Stimulated activated CD8-positive, alpha-beta memory T cell treated with anti-CD3 and anti-CD28 coated beads, Interleukin-15, amount 100 ng/mL, for 1 hour (primary cell): ENCODE data around the gene CSNK2B.

ENCODE experiments used
- DNase-seq: peaks from one replicate; pipeline ENCODE4 v3.0.0-alpha.2; 2020; ENCODE audit warnings: low read depth

CSNK2B gene

GRCh38 chr6:31636698-31637596 lies 28.9 kb upstream of the CSNK2B start:
- no peak for DNase-seq

GRCh38 chr6:31639043-31639442 lies 26.8 kb upstream of the CSNK2B start:
- no peak for DNase-seq

GRCh38 chr6:31639449-31639861 lies 26.4 kb upstream of the CSNK2B start:
- no peak for DNase-seq

- no peak for DNase-seq
These were observed 25.3 kb upstream of the CSNK2B start for GRCh38 chr6:31640612-31641011.

GRCh38 chr6:31641370-31641769 lies 24.5 kb upstream of the CSNK2B start:
- DNase-seq: no peak

DNA sequence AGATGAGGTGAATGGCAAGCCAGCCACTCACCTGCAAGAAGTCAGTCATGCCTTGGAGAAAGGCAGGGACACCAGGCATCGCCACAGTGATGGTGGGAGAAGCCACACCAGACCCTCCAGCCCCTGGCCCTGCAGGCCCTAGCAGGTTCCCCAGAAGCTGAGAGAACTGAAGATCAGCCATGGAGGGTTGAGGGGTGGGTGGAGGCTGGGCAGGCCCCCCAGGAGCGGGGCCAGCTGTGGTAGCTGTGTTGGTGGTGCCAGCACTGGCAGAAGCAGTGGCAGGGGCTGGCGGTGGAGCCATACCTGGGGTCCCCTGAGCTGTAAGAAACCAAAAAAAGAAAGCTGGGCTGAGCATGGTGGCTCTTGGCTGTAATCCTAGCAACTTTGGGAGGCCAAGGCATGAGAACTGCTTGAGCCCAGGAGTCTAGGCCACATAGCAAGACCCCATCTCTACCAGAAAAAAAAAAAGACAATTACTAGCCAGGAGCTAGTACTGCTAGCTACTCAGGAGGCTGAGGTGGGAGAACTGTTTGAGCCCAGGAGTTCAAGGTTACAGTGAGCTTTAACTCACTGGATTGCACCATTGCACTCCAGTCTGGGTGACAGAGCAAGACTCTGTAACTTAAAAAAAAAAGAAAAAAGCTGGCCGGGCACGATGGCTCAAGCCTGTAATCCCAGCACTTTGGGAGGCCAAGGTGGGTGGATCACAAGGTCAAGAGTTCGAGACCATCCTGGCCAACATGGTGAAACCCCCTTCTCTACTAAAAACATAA lies 22.9 kb upstream of the CSNK2B start:
- DNase-seq: no peak

- no peak for DNase-seq
These were observed 21.9 kb upstream of the CSNK2B start for GRCh38 chr6:31643818-31644454.

DNA sequence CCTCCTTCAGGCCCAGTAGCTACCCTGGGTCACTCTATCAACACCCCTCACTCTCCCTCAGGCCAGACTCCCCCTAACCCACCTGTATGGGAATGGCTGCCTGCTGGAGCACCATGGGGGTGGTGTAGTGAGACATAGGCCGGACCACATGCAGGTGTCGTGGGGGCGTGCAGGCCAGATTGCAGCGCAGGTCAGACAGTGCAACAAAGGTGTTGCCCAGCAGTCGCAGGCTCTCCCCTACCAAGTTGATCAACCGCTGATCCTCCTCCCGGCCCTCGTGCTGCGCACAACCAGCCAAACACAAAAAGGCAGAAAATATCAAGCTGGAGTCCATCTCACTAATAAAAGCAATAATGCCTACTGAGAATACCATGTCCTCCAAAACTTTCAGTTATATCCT lies 20.6 kb upstream of the CSNK2B start:
- no peak for DNase-seq

DNA sequence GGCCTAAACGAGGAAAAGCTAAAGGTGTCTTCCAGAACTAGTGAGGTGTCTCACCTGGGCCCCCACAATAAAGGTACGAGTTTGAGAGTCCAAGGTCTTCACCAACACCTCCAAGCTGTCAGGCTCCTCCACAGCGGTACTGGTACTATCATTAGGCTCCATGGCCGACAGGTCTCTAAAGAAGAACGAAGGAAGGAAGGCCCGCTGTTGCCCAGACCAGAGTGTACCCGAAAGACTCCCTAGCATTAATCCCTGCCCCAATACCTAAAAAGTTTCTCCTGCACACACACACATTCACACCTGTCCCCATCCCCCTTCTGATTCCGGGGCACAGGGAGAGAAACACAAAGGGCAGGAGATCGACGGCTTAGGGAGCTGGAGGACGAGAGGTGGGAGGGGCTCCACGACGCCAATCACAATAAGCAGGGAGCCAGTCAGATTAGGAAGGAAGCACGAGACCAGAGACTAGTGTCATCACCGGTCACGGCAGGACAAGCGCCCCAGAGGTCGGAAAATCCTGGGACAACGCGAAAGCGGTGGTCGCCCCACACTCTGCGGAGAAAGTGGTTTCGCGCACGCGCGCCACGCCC lies 14.2 kb upstream of the CSNK2B start:
- no peak for DNase-seq

GRCh38 chr6:31652925-31653724 lies 12.8 kb upstream of the CSNK2B start:
- peak; percentile 71 for DNase-seq

GRCh38 chr6:31654574-31655348 lies 11.1 kb upstream of the CSNK2B start:
- no peak for DNase-seq

GRCh38 chr6:31655349-31656237 lies 10.3 kb upstream of the CSNK2B start, which contains the start of gene APOM:
Gene APOM, plus strand, starts transcription at chr6:31655894. Its CDS starts 73 bp downstream, at chr6:31655967.
- no peak for DNase-seq

- no peak for DNase-seq
These were observed 8.3 kb upstream of the CSNK2B start for GRCh38 chr6:31657406-31658157.

DNA sequence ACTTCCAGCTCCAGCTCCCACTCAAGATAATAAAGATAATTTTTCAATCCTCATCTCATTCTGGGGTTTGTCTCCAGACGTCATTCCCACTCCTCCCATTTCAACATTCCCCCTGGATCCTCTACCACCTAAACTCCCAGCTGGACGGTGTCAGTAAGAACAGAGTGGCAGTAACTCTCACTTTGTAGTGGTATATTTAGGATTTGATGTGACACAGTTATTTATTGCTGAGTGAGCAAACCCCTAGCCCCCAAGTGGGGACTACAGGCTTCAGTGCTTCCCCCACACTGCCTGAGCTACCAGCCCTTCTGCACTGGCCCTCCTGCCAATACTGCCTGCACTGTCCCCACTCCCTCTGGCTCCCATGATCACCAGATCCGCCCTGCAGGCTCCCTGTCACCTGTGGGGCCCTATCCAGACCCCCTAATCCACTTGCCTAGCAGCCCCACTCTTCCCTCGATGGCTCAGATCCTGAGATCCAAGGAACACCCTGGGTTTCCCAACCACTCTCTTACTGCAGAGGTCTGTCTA lies 7.7 kb upstream of the CSNK2B start:
- no peak for DNase-seq

- DNase-seq: no peak
These were observed 6.8 kb upstream of the CSNK2B start for GRCh38 chr6:31658983-31659648.

DNA sequence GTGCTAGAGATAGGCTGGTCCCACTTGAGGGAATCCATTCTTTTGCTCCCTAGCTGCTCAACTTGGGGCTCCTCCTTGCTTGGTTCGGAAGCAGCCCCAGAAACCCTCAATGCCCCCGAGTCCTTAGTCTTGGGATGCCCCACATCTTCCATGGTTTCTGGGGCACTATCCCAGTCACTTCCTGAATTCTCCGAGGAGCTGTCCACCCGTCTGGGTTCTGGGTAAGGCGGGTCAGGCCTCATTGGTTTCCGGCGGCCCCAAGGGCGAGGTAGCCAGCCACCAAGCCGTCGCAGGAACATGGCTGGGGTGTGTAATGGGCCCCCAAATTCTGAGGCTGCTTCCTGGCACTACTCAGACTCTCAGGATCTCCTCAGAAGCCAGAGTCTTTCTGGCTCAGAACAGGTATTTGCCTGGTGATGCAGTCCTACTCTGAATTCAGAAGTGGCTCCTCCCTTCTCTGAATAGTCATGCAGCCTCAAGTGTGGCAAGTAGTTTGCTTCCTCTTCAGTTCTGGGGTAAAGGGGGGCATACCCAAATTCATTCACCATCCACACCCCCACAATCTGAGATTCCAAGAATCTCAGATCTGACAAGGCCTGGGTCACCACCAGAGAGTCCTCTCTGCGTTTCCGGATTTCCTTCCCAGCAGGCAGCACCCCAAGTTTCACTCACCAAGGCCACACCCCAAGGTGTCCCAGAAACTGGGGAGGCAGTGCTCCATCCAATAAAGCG lies 6.1 kb upstream of the CSNK2B start:
- DNase-seq: no peak
